GM18861 (cell line): Measurements from ENCODE around the gene PDE11A.
A peak's percentile ranks its signal among the peaks of the same experiment; 100 is the strongest.

Source experiments
- ATAC-seq: cut with Tn5 transposase; IDR thresholded peaks from one replicate; pipeline ENCODE4 v1.9.1; 2021; ENCODE audit not compliant: unreplicated experiment

PDE11A gene

GRCh38 chr2:177929662-177930522 lies 142.7 kb downstream of the PDE11A start:
- no peak for ATAC-seq

- ATAC-seq, result no peak
Observed at GRCh38 chr2:177923323-177923722, 149.3 kb downstream of the PDE11A start.

GRCh38 chr2:177921726-177922125 lies 150.9 kb downstream of the PDE11A start:
- no peak for ATAC-seq

GRCh38 chr2:177917169-177917568 lies 155.4 kb downstream of the PDE11A start:
- no peak for ATAC-seq

GRCh38 chr2:177916342-177916741 lies 156.2 kb downstream of the PDE11A start:
- ATAC-seq, result no peak

GRCh38 chr2:177914247-177914646 lies 158.3 kb downstream of the PDE11A start:
- no peak for ATAC-seq

GRCh38 chr2:177909962-177910361 lies 162.6 kb downstream of the PDE11A start:
- ATAC-seq, result no peak

- ATAC-seq, result no peak
Observed at GRCh38 chr2:177908824-177909223, 163.8 kb downstream of the PDE11A start.

- ATAC-seq, result peak; percentile 56
Observed at GRCh38 chr2:177908182-177908581, 164.4 kb downstream of the PDE11A start.

- ATAC-seq, result peak; percentile 78
Observed at GRCh38 chr2:177906041-177906718, 166.4 kb downstream of the PDE11A start.

- ATAC-seq, result no peak
Observed at GRCh38 chr2:177905640-177906039, 166.9 kb downstream of the PDE11A start.

GRCh38 chr2:177902395-177903163 lies 170.0 kb downstream of the PDE11A start:
- no peak for ATAC-seq

- ATAC-seq, result no peak
Observed at GRCh38 chr2:177900082-177900481, 172.5 kb downstream of the PDE11A start.

- no peak for ATAC-seq
Observed at GRCh38 chr2:177897278-177897677, 175.3 kb downstream of the PDE11A start.

- ATAC-seq, result no peak
Observed at GRCh38 chr2:177896587-177896986, 176.0 kb downstream of the PDE11A start.

GRCh38 chr2:177894546-177894945 lies 178.0 kb downstream of the PDE11A start:
- ATAC-seq, result no peak

GRCh38 chr2:177893880-177894279 lies 178.7 kb downstream of the PDE11A start:
- no peak for ATAC-seq

- ATAC-seq, result no peak
Observed at GRCh38 chr2:177891533-177891932, 181.0 kb downstream of the PDE11A start.

- ATAC-seq, result no peak
Observed at GRCh38 chr2:177889818-177890460, 182.6 kb downstream of the PDE11A start.

GRCh38 chr2:177888581-177888980 lies 184.0 kb downstream of the PDE11A start:
- no peak for ATAC-seq

- no peak for ATAC-seq
Observed at GRCh38 chr2:177887722-177888121, 184.9 kb downstream of the PDE11A start.
